Stimulated activated CD4-positive, alpha-beta T cell treated with anti-CD3 and anti-CD28 coated beads, Interleukin-1b, Interleukin-23, amount 100 ng/mL, for 48 hours (primary cell): ENCODE data around the gene CD74.
"Not testable (repeated sequence)": the region's sequence is repeated elsewhere in the genome, so short reads cannot be mapped to it uniquely, and the experiment has no call there.

ENCODE experiments used
- DNase-seq: peaks from one replicate; pipeline ENCODE4 v3.0.0-alpha.2; 2020

Gene CD74

GRCh38 chr5:150440948-150441812, 28.5 kb upstream of the CD74 start:
- no peak for DNase-seq

GRCh38 chr5:150438873-150439546, 26.3 kb upstream of the CD74 start:
- no peak for DNase-seq

- peak; percentile 90 for DNase-seq
Measured at GRCh38 chr5:150436141-150436680, 23.5 kb upstream of the CD74 start.

GRCh38 chr5:150434464-150434863, 21.8 kb upstream of the CD74 start:
- no peak for DNase-seq

- no peak for DNase-seq
Measured at GRCh38 chr5:150431574-150431973, 18.9 kb upstream of the CD74 start.

- no peak for DNase-seq
Measured at GRCh38 chr5:150431048-150431447, 18.3 kb upstream of the CD74 start.

GRCh38 chr5:150429410-150429873, 16.7 kb upstream of the CD74 start:
- no peak for DNase-seq

- no peak for DNase-seq
Measured at GRCh38 chr5:150428978-150429377, 16.3 kb upstream of the CD74 start.

GRCh38 chr5:150428106-150428876, 15.6 kb upstream of the CD74 start:
- DNase-seq = no peak

GRCh38 chr5:150426165-150426564, 13.5 kb upstream of the CD74 start:
- not testable (repeated sequence) for DNase-seq

GRCh38 chr5:150422758-150423157, 10.0 kb upstream of the CD74 start:
- no peak for DNase-seq

GRCh38 chr5:150422075-150422474, 9.4 kb upstream of the CD74 start:
- no peak for DNase-seq

GRCh38 chr5:150419630-150420270, 7.0 kb upstream of the CD74 start:
- DNase-seq = no peak

- not testable (repeated sequence) for DNase-seq
Measured at GRCh38 chr5:150413902-150414790, 1.4 kb upstream of the CD74 start.

GRCh38 chr5:150413176-150413901, 629 bp upstream of the CD74 start:
- no peak for DNase-seq

GRCh38 chr5:150411245-150411979, 1.3 kb downstream of the CD74 start:
- peak; percentile 75 for DNase-seq

GRCh38 chr5:150410524-150411244, 2.0 kb downstream of the CD74 start:
- peak; percentile 25 for DNase-seq

GRCh38 chr5:150409638-150410523, 2.8 kb downstream of the CD74 start:
- peak; percentile 47 for DNase-seq
